GM12872 (cell line): Measurements from ENCODE around the gene PMPCA.

Experiments used
- CTCF ChIP-seq: IDR thresholded peaks from 3 replicates; pipeline ENCODE4 v1.5.1; 2011; ENCODE audit warnings: low read depth, mild to moderate bottlenecking, low read length, moderate library complexity; ENCODE audit not compliant: insufficient read depth

The PMPCA gene

DNA sequence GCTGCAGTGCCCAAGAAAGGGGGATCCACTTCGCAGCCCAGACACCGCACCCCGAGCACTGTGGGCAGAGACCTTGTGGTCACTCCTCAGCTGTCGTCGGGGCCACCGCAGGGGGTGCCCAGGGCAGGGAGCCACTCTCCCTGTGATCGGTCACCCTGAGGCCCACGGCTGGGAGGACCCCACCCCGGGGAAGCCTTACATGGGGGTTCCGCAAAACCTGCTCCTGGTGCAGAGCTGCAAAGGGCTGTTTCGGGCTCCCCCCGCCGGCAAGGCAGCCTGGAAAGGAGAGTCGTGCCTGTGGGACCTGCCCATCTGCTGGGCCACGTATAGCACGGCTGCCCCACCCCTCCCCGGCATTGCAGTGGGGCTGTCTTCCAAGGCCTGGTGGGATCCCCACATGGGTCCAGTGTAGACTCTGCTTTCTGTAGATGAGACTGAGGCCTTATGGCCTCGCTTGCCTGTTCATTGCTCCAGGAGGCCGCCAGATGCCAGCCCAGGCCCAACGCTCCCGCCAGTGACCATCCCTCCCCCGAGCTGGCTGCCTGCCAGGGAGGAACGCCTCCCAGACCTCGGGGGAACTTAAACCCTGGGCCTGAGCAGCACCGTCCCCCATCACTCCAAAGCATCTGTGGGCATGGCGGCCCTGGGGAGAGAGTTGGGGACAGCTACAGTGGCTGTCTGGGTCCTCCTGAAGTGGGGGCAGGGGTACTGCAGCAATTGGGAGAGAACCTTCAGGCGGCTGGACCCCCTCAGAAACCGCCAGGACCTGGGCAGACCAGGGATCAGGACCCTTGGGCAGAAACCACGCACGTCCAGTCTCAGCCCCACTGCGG is 45.3 kb upstream of the PMPCA start:
- no peak for TF ChIP-seq CTCF

DNA sequence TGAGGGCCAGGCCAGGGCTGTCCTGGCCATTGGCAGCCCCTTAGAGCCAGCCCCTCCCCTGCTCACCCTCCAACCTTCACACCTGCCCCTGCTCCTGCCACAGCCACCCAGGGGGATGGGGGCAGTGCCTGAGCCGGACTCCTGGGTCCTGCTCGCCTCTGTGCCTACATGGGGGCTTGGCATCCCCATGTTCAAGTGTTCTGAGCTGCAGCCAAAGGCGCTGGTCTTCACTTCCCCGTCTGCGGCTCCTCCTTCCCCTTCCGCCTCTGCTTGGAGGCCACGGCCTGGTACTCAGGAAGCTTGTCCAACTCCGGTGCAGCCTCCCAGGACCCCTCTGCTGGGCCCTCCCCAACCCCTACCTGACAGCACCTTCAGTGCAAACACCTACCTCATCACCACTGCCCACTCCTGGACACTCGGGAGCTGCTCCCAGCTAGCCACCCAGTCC is 44.7 kb upstream of the PMPCA start:
- no peak for TF ChIP-seq CTCF

DNA sequence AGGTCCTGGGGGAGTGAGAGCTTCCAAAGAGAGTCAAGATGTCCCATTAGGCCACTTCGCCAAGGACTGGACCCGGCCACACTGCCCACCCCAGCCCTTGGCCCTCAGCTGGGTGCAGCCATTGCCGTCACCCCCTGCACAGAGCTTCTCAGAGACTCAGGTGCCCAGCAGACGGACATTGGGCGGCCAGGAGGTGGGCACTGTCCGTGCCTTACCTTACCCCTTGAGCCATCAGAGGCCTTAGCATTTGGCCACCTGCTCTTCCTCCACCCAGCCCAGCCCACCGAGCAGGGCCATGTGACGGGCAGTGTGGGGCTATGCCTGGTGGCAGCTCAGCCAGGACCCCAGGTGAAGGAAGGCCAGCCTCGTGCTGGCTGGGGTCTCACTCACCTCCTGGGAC is 43.6 kb upstream of the PMPCA start:
- TF ChIP-seq CTCF, result no peak

GRCh38 chr9:136367296-136368145 is 42.9 kb upstream of the PMPCA start:
- no peak for TF ChIP-seq CTCF

GRCh38 chr9:136368190-136368589 is 42.3 kb upstream of the PMPCA start:
- TF ChIP-seq CTCF, result no peak

DNA sequence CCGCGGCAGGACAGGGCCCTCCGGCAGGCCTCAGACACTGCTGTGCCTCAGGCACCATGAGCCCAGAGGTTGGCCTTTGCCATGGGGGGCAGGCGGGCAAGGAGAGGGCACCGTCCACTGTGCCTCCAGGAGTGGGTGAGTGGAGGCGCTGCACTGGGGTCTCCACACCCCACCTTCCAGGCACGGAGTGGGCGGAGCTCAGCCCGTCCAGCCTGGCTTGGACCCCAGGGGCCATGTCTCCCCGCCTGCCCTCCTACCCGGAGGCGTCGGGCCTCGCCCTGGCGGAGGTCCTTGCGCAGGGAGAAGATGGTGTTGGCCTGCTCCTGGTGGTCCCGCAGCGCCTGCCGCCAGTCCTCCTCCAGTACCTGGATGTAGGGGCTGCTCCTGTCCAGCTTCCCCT is 40.4 kb upstream of the PMPCA start:
- no peak for TF ChIP-seq CTCF
